ENCODE results near the gene PTGER4.

- TF ChIP-seq CTCF (IDR thresholded peaks at IDR 0.05) = no peak
- no peak for TF ChIP-seq POLR2A (IDR thresholded peaks at IDR 0.05)
Observed at GRCh38 chr5:40677456-40677855, 2.3 kb upstream of the PTGER4 start.
